LHCN-M2 (cell line): Measurements from ENCODE around the gene NDUFS4. TPM values are rescaled to one million over a fixed set of nuclear protein-coding genes. Genes with fewer than 3 reads are reported as not detected.
"Not testable (repeated sequence)": the region's sequence is repeated elsewhere in the genome, so short reads cannot be mapped to it uniquely, and the experiment has no call there.

ENCODE experiments used
- DNase-seq: peaks from one replicate; pipeline ENCODE4 v3.0.0-alpha.2; 2012; ENCODE audit warnings: low read depth
- total RNA-seq: library from RNA; depleted of rRNA; stranded (reverse); fragments of >200 nt; gene quantifications from 2 replicates; pipeline ENCODE4 v1.2.3, GENCODE V29; 2014

Gene NDUFS4
- total RNA-seq, 1 experiment from 2014 or later: 90.5 TPM

DNA sequence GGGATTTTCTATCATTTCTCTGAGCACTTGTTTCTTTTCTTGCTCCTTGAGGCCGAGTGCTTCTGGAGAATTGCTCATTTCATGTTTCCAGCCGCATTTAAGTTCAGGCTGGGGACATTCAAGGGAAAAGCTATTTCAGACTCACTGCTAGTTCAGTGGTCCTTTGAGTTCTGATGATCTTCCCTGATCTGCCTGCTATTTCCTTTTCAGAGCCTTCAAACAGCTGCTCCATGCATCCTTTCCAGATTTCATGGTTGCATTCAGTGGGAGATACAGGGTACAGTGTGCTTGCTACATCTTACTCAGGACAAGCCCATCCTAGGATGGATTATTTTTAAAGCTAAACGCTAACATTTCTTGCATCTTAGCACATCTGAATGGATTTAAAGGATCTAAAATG, 14.7 kb downstream of the NDUFS4 start:
- no peak for DNase-seq

DNA sequence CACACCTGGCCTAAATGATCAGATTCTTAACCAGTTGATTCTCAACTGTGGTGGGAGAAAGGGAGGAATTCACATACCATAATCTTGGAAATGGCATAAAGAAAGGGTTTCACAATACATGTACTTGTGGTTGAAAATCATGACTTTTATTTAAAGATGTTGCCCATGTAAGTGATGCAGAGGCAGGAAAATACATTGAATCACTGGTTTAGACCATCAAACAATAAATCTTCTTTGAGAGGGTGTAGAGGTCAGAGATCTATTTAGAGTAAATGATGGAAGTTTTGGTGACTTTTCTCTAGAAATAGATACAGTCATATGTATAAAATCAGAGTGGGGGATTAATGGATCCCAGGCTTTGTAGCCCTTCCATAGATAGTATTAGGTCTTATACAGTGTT, 15.4 kb downstream of the NDUFS4 start:
- no peak for DNase-seq

DNA sequence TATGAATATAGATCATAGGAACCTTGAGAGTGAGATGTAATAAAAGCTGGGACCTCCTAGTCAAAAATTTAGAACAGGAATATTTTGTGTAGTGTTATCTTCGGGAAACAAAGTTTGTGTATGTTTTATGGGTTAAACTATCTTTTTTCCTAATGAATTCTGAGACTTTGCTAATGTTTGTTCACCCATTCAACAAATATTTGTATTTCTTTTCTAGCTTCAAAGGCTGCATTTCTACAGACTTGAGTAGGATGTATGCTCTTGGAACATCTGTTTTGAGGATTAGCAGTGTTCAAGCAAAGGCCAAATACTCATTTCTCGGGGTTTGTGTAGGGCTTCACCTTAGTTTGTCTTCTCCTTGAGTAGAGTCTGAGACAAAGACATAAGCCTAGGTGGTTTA, 16.2 kb downstream of the NDUFS4 start:
- no peak for DNase-seq

DNA sequence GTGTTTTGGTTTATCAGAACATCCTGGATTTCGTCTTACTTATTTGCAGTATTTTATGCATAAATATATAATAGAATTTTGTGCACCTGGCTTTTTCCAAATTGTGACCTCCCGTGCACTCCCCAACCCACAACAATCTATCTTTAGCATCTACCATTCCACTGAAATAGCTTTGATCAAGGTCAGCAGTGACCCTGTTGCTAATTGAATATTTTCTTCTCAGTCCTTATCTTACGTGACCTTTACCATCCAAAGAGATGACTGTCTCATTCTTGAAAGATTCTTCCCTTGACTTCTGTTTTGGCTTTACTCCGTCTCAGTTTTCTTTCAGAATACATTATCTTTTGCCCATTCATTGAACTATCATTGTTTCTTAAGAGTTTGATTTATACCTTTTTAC, 18.4 kb downstream of the NDUFS4 start:
- no peak for DNase-seq

DNA sequence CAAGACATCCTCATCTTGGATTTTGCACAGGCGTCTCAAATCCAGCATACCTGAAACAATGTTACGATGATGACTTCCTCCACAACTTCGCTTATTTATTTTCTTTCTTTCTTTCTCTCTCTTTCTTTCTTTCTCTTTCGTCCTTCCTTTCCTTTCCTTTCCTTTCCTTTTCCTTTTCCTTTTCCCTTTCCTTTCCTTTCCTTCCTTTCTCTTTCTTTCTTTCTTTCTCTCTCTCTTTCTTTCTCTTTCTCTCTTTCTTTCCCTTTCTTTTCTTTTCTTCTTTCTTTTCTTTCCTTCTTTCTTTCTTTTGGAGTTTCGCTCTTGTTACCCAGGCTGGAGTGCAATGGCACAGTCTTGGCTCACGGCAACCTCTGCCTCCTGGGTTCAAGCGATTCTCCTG, 20.1 kb downstream of the NDUFS4 start:
- DNase-seq: no peak

GRCh38 chr5:53582225-53582624, 21.8 kb downstream of the NDUFS4 start:
- no peak for DNase-seq

GRCh38 chr5:53590759-53591158, 30.3 kb downstream of the NDUFS4 start:
- DNase-seq: no peak

GRCh38 chr5:53594419-53594818, 34.0 kb downstream of the NDUFS4 start:
- no peak for DNase-seq

DNA sequence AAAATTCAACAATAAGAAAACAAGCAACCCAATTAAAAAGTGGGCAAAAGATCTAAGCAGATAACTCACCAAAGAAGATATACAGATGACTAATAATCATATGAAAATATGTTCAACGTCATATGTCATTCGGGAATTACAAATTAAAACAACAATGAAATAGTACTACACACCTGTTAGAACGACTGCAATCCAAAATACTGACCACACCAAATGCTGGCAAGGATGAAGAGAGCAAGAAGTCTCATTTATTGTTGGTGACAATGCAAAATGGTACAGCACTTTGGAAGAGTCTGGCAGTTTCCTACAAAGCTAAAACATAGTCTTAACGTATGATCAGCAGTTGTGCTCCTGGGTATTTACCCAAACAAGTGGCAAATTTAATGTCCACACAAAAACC, 37.5 kb downstream of the NDUFS4 start:
- peak; percentile 45 for DNase-seq

GRCh38 chr5:53601570-53601969, 41.1 kb downstream of the NDUFS4 start:
- peak; percentile 79 for DNase-seq

GRCh38 chr5:53603009-53603687, 42.7 kb downstream of the NDUFS4 start:
- no peak for DNase-seq

DNA sequence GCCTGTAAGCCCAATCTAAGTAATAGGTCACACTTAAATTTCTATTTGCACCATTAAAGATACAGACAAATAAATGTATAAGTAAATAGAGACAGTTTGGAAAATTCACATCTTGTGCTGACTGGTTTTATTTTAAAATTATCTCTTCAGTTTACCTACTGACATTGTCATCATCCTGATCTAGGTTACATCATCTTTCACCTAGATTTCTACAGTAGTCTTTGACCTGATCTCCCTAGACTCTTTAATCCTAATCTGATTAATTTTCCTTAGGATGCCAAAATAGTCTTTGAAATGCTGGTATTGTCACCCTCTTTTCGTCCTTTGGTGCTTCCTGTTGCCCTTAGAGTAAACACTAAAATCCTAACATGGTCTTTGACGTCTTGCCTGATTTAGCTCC, 43.9 kb downstream of the NDUFS4 start:
- DNase-seq: no peak

DNA sequence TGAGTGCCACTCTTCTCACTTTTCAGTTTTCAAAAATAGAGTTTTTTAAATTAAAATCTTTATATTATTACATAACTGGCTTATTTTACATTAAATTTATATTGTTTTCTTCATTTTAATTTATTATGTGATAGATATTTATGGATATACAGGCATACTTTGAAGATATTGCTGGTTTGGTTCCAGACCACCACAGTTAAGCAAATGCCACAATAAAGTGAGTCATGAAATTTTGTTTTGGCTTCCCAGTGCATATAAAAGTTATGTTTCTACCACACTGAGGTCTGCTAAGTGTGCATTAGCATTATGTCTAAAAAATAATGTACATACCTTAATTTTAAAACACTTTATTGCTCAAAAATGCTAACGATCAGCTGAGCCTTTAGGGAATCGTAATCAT, 47.4 kb downstream of the NDUFS4 start:
- peak; percentile 57 for DNase-seq

GRCh38 chr5:53608897-53609296, 48.5 kb downstream of the NDUFS4 start:
- not testable (repeated sequence) for DNase-seq

GRCh38 chr5:53613061-53613460, 52.6 kb downstream of the NDUFS4 start:
- DNase-seq: no peak

DNA sequence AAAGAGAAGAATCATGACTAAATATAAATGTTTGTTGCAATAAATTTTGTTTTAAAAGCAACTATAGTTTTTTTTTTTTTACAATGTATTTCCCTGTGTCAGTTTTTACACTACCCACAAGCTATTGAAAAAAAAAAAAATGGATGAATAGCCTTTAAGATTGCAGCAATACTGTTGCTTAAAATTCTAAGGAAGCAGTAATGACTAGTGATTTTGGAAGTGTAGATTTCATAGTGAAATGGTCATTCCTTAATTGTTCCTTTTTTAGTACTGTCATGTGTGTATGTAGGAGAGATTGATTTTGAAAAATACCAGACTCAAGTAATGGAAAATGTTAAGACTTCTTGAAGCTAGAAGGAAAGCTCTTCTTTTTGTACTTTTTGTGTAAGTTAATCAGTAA, 53.1 kb downstream of the NDUFS4 start:
- DNase-seq: no peak

- DNase-seq: no peak
These were observed 54.0 kb downstream of the NDUFS4 start for GRCh38 chr5:53614376-53614885.

DNA sequence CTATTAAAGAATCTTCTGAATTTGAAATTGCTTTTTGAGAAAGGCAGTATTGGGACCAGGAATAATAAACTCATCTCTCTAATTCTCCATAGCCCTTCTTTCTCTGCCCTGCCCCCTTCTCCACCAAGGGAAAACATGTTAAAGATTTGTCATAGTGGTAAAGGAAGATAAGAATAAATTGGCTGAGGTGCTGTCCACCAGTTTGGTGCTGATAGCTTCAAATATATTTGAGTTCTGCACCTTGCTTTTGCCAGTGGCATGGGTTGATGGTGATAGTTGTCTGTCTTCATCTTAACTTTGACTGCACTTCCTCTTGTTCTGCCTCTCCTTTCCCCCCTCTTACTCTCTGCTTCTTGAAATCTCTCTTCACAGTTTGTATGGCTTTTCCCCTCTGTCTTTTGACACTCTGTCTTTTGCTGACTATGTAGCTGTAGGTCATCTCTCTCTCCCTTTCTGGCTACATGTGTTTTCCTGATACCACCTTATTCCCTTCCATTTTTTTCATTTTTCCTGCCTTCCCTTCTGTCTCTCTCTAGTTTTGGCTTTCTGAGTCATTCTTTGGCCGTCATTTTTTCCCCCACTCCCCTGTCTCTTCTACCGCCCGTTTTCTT, 56.6 kb downstream of the NDUFS4 start:
- peak; percentile 16 for DNase-seq

DNA sequence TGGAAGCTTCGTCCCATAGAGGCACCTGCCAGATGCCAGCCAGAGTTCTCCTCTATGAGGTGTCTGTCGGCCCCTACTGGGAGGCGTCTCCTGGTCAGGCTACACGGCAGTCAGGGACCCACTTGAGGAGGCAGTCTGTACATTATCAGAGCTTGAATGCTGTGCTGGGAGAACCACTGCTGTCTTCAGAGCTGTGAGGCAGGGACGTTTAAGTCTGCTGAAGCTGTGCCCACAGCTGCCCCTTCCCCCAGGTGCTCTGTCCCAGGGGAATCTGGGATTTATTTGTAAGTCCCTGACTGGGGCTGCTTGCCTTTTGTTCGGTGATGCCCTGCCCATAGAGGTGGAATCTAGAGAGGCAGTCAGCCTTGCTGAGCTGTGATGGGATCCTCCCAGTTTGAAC, 70.8 kb downstream of the NDUFS4 start:
- no peak for DNase-seq

GRCh38 chr5:53642061-53642460, 81.6 kb downstream of the NDUFS4 start:
- DNase-seq: peak; percentile 47

- no peak for DNase-seq
These were observed 83.0 kb downstream of the NDUFS4 start for GRCh38 chr5:53643445-53643844.

DNA sequence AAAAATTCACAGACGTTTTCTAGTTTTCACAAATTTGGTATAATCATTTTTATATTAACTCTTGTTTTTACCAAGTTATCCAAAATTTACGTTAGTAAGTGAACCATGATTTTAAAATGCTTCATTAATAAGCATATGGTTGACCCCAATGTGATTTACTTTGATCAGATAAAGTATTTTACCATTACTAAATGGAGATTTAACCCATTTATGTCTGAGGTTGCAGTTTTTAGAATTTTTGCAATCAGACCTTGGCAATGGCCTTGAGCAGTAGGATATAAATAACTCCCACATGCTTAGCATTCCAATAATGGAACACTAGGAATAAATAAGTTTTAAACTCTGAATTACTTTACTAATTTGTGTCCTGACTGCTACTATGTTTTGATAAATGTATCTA, 84.6 kb downstream of the NDUFS4 start:
- DNase-seq: no peak

DNA sequence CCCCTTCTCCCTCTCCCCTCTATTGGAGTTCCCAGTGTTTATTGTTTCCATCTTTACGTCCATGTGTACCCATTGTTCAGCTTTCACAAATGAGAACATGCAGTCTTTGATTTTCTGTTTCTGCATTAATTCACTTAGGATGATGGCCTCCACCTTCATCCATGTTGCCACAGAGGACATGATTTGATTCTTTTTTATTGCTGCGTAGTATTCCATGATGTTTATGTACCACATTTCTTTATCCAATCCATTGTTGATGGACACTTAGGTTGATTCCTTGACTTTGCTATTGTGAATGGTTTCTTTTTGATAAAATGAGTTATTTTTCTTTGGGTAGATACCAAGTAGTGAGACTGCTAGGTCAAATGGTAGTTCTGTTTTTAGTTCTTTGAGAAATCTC, 88.9 kb downstream of the NDUFS4 start:
- no peak for DNase-seq
